Upper lobe of left lung (tissue), 4 donors: Measurements from ENCODE around the gene CCDC138.

Experiments
- CTCF ChIP-seq, 6 experiments: fragments of 450-650 bp in 4 of 6; fragments of 200-600 bp in 2 of 6; sonication (generic) in 2 of 6; IDR thresholded peaks; one replicate each; pipeline ENCODE4 v1.5.1; 2016 to 2019; ENCODE audit warnings: antibody characterized with exemption in 6 of 6
- EP300 ChIP-seq, 4 donors: sonication (generic); formaldehyde crosslinking; IDR thresholded peaks; one replicate each; pipeline ENCODE4 v1.5.1; 2017; ENCODE audit warnings: antibody characterized with exemption in 4 of 4, control low read depth in 2 of 4

- TF ChIP-seq CTCF (IDR thresholded peaks at IDR 0.05) (no peak), EP300 (IDR thresholded peaks at IDR 0.05) (no peak)
Measured at GRCh38 chr2:108921096-108922030, 134.8 kb downstream of the CCDC138 start.
